ENCODE data around the gene INPP5D. TPM values are rescaled to one million over a fixed set of nuclear protein-coding genes. Genes with fewer than 3 reads are reported as not detected.

INPP5D gene
- total RNA-seq, 1 donor from 2014 or later: 0.28 TPM

- TF ChIP-seq CTCF (conservative IDR thresholded peaks at IDR 0.05): no peak
- Mint-ChIP-seq H3K9me3 (peaks cover 3% of the 10 kb centered on the region), H3K27ac (ENCODE audit: unreplicated experiment) (no peak overlapping the region), H3K36me3 (ENCODE audit: low read depth) (no peaks in the 10 kb centered on the region), H3K4me3 (no peak overlapping the region), H3K4me1 (no peaks in the 10 kb centered on the region), H3K27me3 (ENCODE audit: low read depth) (no peaks in the 10 kb centered on the region)
- DNase-seq (ENCODE audit: low read depth, low spot score): no peak
These were observed 38.4 kb upstream of the INPP5D start for GRCh38 chr2:233021771-233022170.

GRCh38 chr2:233022561-233022960, 37.6 kb upstream of the INPP5D start:
- Mint-ChIP-seq H3K4me3 (no peak overlapping the region), H3K27ac (ENCODE audit: unreplicated experiment) (no peak overlapping the region), H3K27me3 (ENCODE audit: low read depth) (no peaks in the 10 kb centered on the region), H3K9me3 (peaks cover under 1% of the 10 kb centered on the region), H3K36me3 (ENCODE audit: low read depth) (no peaks in the 10 kb centered on the region), H3K4me1 (no peaks in the 10 kb centered on the region)
- DNase-seq (ENCODE audit: low read depth, low spot score): no peak
- no peak for TF ChIP-seq CTCF (conservative IDR thresholded peaks at IDR 0.05)

- TF ChIP-seq CTCF (conservative IDR thresholded peaks at IDR 0.05): no peak
- H3K27me3 Mint-ChIP-seq (ENCODE audit: low read depth): no peaks in the 10 kb centered on the region
These were observed 37.0 kb upstream of the INPP5D start for GRCh38 chr2:233023007-233023760.

GRCh38 chr2:233023761-233024410, 36.3 kb upstream of the INPP5D start:
- H3K4me3 Mint-ChIP-seq: no peak overlapping the region
- no peaks in the 10 kb centered on the region for H3K4me1 Mint-ChIP-seq
- no peak overlapping the region for H3K27ac Mint-ChIP-seq (ENCODE audit: unreplicated experiment)
- no peaks in the 10 kb centered on the region for H3K36me3 Mint-ChIP-seq (ENCODE audit: low read depth)
- no peak for TF ChIP-seq CTCF (conservative IDR thresholded peaks at IDR 0.05)
- H3K27me3 Mint-ChIP-seq (ENCODE audit: low read depth): no peaks in the 10 kb centered on the region
- H3K9me3 Mint-ChIP-seq: no peaks in the 10 kb centered on the region
- no peak for DNase-seq (ENCODE audit: low read depth, low spot score)

More at GRCh38 chr2:233023007-233023760, 37.0 kb upstream of the INPP5D start:
- DNase-seq (ENCODE audit: low read depth, low spot score): no peak
- Mint-ChIP-seq H3K4me3 (no peak overlapping the region), H3K9me3 (no peaks in the 10 kb centered on the region), H3K27ac (ENCODE audit: unreplicated experiment) (no peak overlapping the region), H3K36me3 (ENCODE audit: low read depth) (no peaks in the 10 kb centered on the region), H3K4me1 (no peaks in the 10 kb centered on the region)

GRCh38 chr2:233025706-233026105, 34.4 kb upstream of the INPP5D start:
- no peaks in the 10 kb centered on the region for H3K36me3 Mint-ChIP-seq (ENCODE audit: low read depth)
- no peak for TF ChIP-seq CTCF (conservative IDR thresholded peaks at IDR 0.05)
- H3K9me3 Mint-ChIP-seq: no peaks in the 10 kb centered on the region
- H3K27ac Mint-ChIP-seq (ENCODE audit: unreplicated experiment): no peak overlapping the region
- no peaks in the 10 kb centered on the region for H3K27me3 Mint-ChIP-seq (ENCODE audit: low read depth)
- H3K4me1 Mint-ChIP-seq: no peaks in the 10 kb centered on the region
- no peak overlapping the region for H3K4me3 Mint-ChIP-seq
- DNase-seq (ENCODE audit: low read depth, low spot score): no peak

Measured in neural crest cell (in vitro differentiated cells).